WTC11 (cell line): ENCODE data around the gene SNCAIP.

Experiments
- ATF6 ChIP-seq: sonication (generic); formaldehyde crosslinking; IDR thresholded peaks from 2 replicates; pipeline ENCODE4 v1.8.1; 2023; ENCODE audit warnings: mild to moderate bottlenecking, missing genetic modification reagents
- CREM ChIP-seq: sonication (generic); formaldehyde crosslinking; IDR thresholded peaks from 2 replicates; pipeline ENCODE4 v1.8.1; 2022; ENCODE audit warnings: mild to moderate bottlenecking, missing genetic modification reagents, moderate library complexity
- CTCF ChIP-seq: fragments of 200-600 bp; IDR thresholded peaks from 2 replicates; pipeline ENCODE4 v1.8.0; 2022; ENCODE audit warnings: antibody characterized with exemption
- ESRRA ChIP-seq: sonication (generic); formaldehyde crosslinking; IDR thresholded peaks from 2 replicates; pipeline ENCODE4 v1.8.1; 2022; ENCODE audit warnings: mild to moderate bottlenecking, missing genetic modification reagents, borderline replicate concordance
- FOXJ3 ChIP-seq: sonication (generic); formaldehyde crosslinking; IDR thresholded peaks from 2 replicates; pipeline ENCODE4 v1.9.0; 2021; ENCODE audit warnings: missing genetic modification reagents, mild to moderate bottlenecking, borderline replicate concordance
- NFYB ChIP-seq: sonication (generic); formaldehyde crosslinking; conservative IDR thresholded peaks from 2 replicates; pipeline ENCODE4 v1.8.0; 2022; ENCODE audit warnings: low read depth, missing genetic modification reagents
- TCF7 ChIP-seq: sonication (generic); formaldehyde crosslinking; IDR thresholded peaks from 2 replicates; pipeline ENCODE4 v1.8.0; 2022; ENCODE audit warnings: mild to moderate bottlenecking, low read depth, missing genetic modification reagents, moderate library complexity
- TP53 ChIP-seq: sonication (generic); formaldehyde crosslinking; IDR thresholded peaks from 2 replicates; pipeline ENCODE4 v1.8.1; 2023; ENCODE audit warnings: mild to moderate bottlenecking, missing genetic modification reagents
- ZNF138 ChIP-seq: sonication (generic); formaldehyde crosslinking; conservative IDR thresholded peaks from 2 replicates; pipeline ENCODE4 v1.8.1; 2022; ENCODE audit warnings: mild to moderate bottlenecking, moderate library complexity, missing genetic modification reagents
- ZNF317 ChIP-seq: sonication (generic); formaldehyde crosslinking; IDR thresholded peaks from 2 replicates; pipeline ENCODE4 v1.8.1; 2023; ENCODE audit warnings: low read depth, mild to moderate bottlenecking, moderate library complexity, missing genetic modification reagents, borderline replicate concordance
- ZNF416 ChIP-seq: fragments of 250-450 bp; sonication (Bioruptor Pico); IDR thresholded peaks from 2 replicates; pipeline ENCODE4 v1.9.0; 2021; ENCODE audit warnings: mild to moderate bottlenecking, inconsistent platforms

- no peak for TF ChIP-seq CTCF
- no peak for TF ChIP-seq ZNF138 (CRISPR knock-in tag)
- no peak for TF ChIP-seq NFYB (CRISPR knock-in tag)
- TF ChIP-seq ATF6 = no peak
- no peak for TF ChIP-seq CREM (CRISPR knock-in tag)
- no peak for TF ChIP-seq ZNF317 (CRISPR knock-in tag)
- TF ChIP-seq TCF7 (CRISPR knock-in tag) = no peak
- no peak for TF ChIP-seq ZNF416 (CRISPR knock-in tag)
- TF ChIP-seq TP53 = no peak
- TF ChIP-seq FOXJ3 (CRISPR knock-in tag) = no peak
- TF ChIP-seq ESRRA (CRISPR knock-in tag) = no peak
Measured at GRCh38 chr5:122267185-122267584, 44.9 kb upstream of the SNCAIP start.
